ENCODE results near the gene PLAC9.

GRCh38 chr10:80090121-80090520 lies 42.4 kb upstream of the PLAC9 start:
- TF ChIP-seq CTCF (conservative IDR thresholded peaks at IDR 0.05 in 1 of 2, IDR thresholded peaks at IDR 0.05 in 1 of 2; ENCODE audit: low read depth in 1 of 2, low read length in 2 of 2) (no peak), EZH2 (IDR thresholded peaks at IDR 0.05; ENCODE audit: low read length, missing control alignments) (no peak)
